Stimulated activated CD4-positive, alpha-beta T cell treated with anti-CD3 and anti-CD28 coated beads, Interleukin-12 subunit alpha, Interleukin-12 subunit beta, amount 100 ng/mL, for 4 hours (primary cell): ENCODE measurements around the gene U2AF1L4.
A peak's percentile ranks its signal among the peaks of the same experiment; 100 is the strongest.
"Not testable (repeated sequence)": the region's sequence is repeated elsewhere in the genome, so short reads cannot be mapped to it uniquely, and the experiment has no call there.

ENCODE experiments used
- DNase-seq: peaks from one replicate; pipeline ENCODE4 v3.0.0-alpha.2; 2020

U2AF1L4 gene

GRCh38 chr19:35780058-35780457, 34.8 kb upstream of the U2AF1L4 start:
- no peak for DNase-seq

GRCh38 chr19:35779033-35779432, 33.8 kb upstream of the U2AF1L4 start:
- no peak for DNase-seq

- DNase-seq = no peak
Measured at GRCh38 chr19:35777961-35778360, 32.7 kb upstream of the U2AF1L4 start.

GRCh38 chr19:35777086-35777841, 32.0 kb upstream of the U2AF1L4 start:
- DNase-seq = no peak

- DNase-seq = no peak
Measured at GRCh38 chr19:35776102-35776788, 31.0 kb upstream of the U2AF1L4 start.

- DNase-seq = peak; percentile 98
Measured at GRCh38 chr19:35775298-35776101, 30.3 kb upstream of the U2AF1L4 start, which contains the start of gene ARHGAP33. Gene ARHGAP33, plus strand, starts transcription at chr19:35775564. Its CDS starts 95 bp downstream, at chr19:35775659.

GRCh38 chr19:35775046-35775297, 29.8 kb upstream of the U2AF1L4 start:
- no peak for DNase-seq

GRCh38 chr19:35774274-35775045, 29.2 kb upstream of the U2AF1L4 start:
- no peak for DNase-seq

- no peak for DNase-seq
Measured at GRCh38 chr19:35773020-35773806, 28.0 kb upstream of the U2AF1L4 start.

GRCh38 chr19:35772362-35772761, 27.1 kb upstream of the U2AF1L4 start:
- DNase-seq = not testable (repeated sequence)

- no peak for DNase-seq
Measured at GRCh38 chr19:35768082-35768421, 22.8 kb upstream of the U2AF1L4 start.

- no peak for DNase-seq
Measured at GRCh38 chr19:35767288-35768081, 22.3 kb upstream of the U2AF1L4 start.

- DNase-seq = no peak
Measured at GRCh38 chr19:35766571-35767104, 21.4 kb upstream of the U2AF1L4 start.

- DNase-seq = no peak
Measured at GRCh38 chr19:35764432-35765315, 19.5 kb upstream of the U2AF1L4 start.

GRCh38 chr19:35760711-35761349, 15.6 kb upstream of the U2AF1L4 start:
- DNase-seq = no peak

- no peak for DNase-seq
Measured at GRCh38 chr19:35759697-35760096, 14.5 kb upstream of the U2AF1L4 start.

- DNase-seq = peak; percentile 96
Measured at GRCh38 chr19:35757749-35758608, 12.8 kb upstream of the U2AF1L4 start, which contains the start of gene PROSER3. Gene PROSER3, plus strand, starts transcription at chr19:35758176. Its CDS starts 40 bp downstream, at chr19:35758216.

- no peak for DNase-seq
Measured at GRCh38 chr19:35757231-35757748, 12.1 kb upstream of the U2AF1L4 start.
